ENCODE results near the gene CEBPE. TPM values are rescaled to one million over a fixed set of nuclear protein-coding genes. Genes with fewer than 3 reads are reported as not detected.

Gene CEBPE
- total and polyA plus RNA-seq, 4 donors = 0.08 to 4.4 (median 0.16) TPM; not detected in 1

- no peak overlapping the region for H3K27ac ChIP-seq (ENCODE audit: low read depth in 1 of 2, low read length in 2 of 2)
- H3K4me3 ChIP-seq (ENCODE audit: low read depth in 1 of 3, low read length in 3 of 3) = no peak overlapping the region
- H3K27me3 ChIP-seq (ENCODE audit: control insufficient read depth in 4 of 4, insufficient read depth in 4 of 4, low read length in 3 of 4) = no peaks in the 10 kb centered on the region
- no peak for TF ChIP-seq NR2F2 (IDR thresholded peaks at IDR 0.05)
- no peak for TF ChIP-seq RAD21 (IDR thresholded peaks at IDR 0.05)
- TF ChIP-seq FOXA2 (IDR thresholded peaks at IDR 0.05) = no peak
- no peak for TF ChIP-seq CTCF (IDR thresholded peaks at IDR 0.05; ENCODE audit: low read depth, low read length, missing input control)
- no peak for TF ChIP-seq SP1 (IDR thresholded peaks at IDR 0.05)
- no peak for TF ChIP-seq MAX (IDR thresholded peaks at IDR 0.05)
- TF ChIP-seq HNF4A (conservative IDR thresholded peaks at IDR 0.05) = no peak
- TF ChIP-seq YY1 (IDR thresholded peaks at IDR 0.05) = no peak
- TF ChIP-seq TAF1 (conservative IDR thresholded peaks at IDR 0.05) = no peak
- no peak for TF ChIP-seq EGR1 (IDR thresholded peaks at IDR 0.05; ENCODE audit: low read depth in 2 of 2)
- no peak for TF ChIP-seq GABPA (IDR thresholded peaks at IDR 0.05 in 1 of 2, conservative IDR thresholded peaks at IDR 0.05 in 1 of 2)
- no peak for TF ChIP-seq ZBTB33 (IDR thresholded peaks at IDR 0.05)
- no peak for TF ChIP-seq RXRA (IDR thresholded peaks at IDR 0.05)
- TF ChIP-seq REST (IDR thresholded peaks at IDR 0.05) = no peak
- no peak for TF ChIP-seq HNF4G (IDR thresholded peaks at IDR 0.05)
- TF ChIP-seq JUND (IDR thresholded peaks at IDR 0.05) = no peak
- TF ChIP-seq ATF3 (IDR thresholded peaks at IDR 0.05) = no peak
- no peak for TF ChIP-seq FOXA1 (IDR thresholded peaks at IDR 0.05)
- H3K36me3 ChIP-seq (ENCODE audit: control insufficient read depth in 4 of 4, insufficient read depth in 3 of 4, low read depth in 1 of 4, low read length in 3 of 4) = no peaks in the 10 kb centered on the region
- DNase-seq (ENCODE audit: low spot score) = no peak
- H3K9me3 ChIP-seq (ENCODE audit: control insufficient read depth in 4 of 4, low read length in 3 of 4) = no peaks in the 10 kb centered on the region
- H3K4me1 ChIP-seq (ENCODE audit: control insufficient read depth in 4 of 4, insufficient read depth in 4 of 4, low read length in 3 of 4) = no peaks in the 10 kb centered on the region
- no peak overlapping the region for H3K9ac ChIP-seq (ENCODE audit: low read depth in 1 of 2, low read length in 2 of 2)
Observed at GRCh38 chr14:23106747-23107045, 12.4 kb downstream of the CEBPE start.
